ENCODE data around the gene BMP5.

The BMP5 gene

GRCh38 chr6:55746473-55746872 is 128.9 kb downstream of the BMP5 start (continued):
- TF ChIP-seq TSHZ2 (CRISPR knock-in tag; IDR thresholded peaks at IDR 0.05) (no peak), ZNF8 (CRISPR knock-in tag; IDR thresholded peaks at IDR 0.05) (no peak)

- no peak for TF ChIP-seq OSR1 (CRISPR knock-in tag; IDR thresholded peaks at IDR 0.05)
- TF ChIP-seq ZNF8 (CRISPR knock-in tag; IDR thresholded peaks at IDR 0.05), result no peak
- no peak for TF ChIP-seq ZC3H10 (CRISPR knock-in tag; IDR thresholded peaks at IDR 0.05)
- TF ChIP-seq SNAI2 (CRISPR knock-in tag; IDR thresholded peaks at IDR 0.05), result no peak
- TF ChIP-seq PPARA (CRISPR knock-in tag; IDR thresholded peaks at IDR 0.05; ENCODE audit: borderline replicate concordance), result no peak
- TF ChIP-seq ESRRG (CRISPR knock-in tag; IDR thresholded peaks at IDR 0.05), result no peak
- ATAC-seq, result no peak
These were observed 141.1 kb downstream of the BMP5 start for GRCh38 chr6:55734256-55734655.

GRCh38 chr6:55729665-55730064 is 145.7 kb downstream of the BMP5 start:
- no peak for TF ChIP-seq ZFP30 (CRISPR knock-in tag; IDR thresholded peaks at IDR 0.05)
- no peak for TF ChIP-seq GLIS3 (CRISPR knock-in tag; IDR thresholded peaks at IDR 0.05)
- no peak for TF ChIP-seq CREB5 (CRISPR knock-in tag; IDR thresholded peaks at IDR 0.05; ENCODE audit: low read depth)
- TF ChIP-seq ZNF70 (CRISPR knock-in tag; IDR thresholded peaks at IDR 0.05), result no peak
- TF ChIP-seq ZFP3 (CRISPR knock-in tag; IDR thresholded peaks at IDR 0.05), result no peak
- no peak for TF ChIP-seq PATZ1 (CRISPR knock-in tag; IDR thresholded peaks at IDR 0.05; ENCODE audit: borderline replicate concordance)
- no peak for ATAC-seq

- TF ChIP-seq POU6F1 (CRISPR knock-in tag; IDR thresholded peaks at IDR 0.05; ENCODE audit: borderline replicate concordance, low read depth), result no peak
- no peak for TF ChIP-seq ZNF8 (CRISPR knock-in tag; IDR thresholded peaks at IDR 0.05)
- no peak for TF ChIP-seq ISL1 (CRISPR knock-in tag; IDR thresholded peaks at IDR 0.05)
- TF ChIP-seq OSR1 (CRISPR knock-in tag; IDR thresholded peaks at IDR 0.05), result no peak
- no peak for TF ChIP-seq ESRRG (CRISPR knock-in tag; IDR thresholded peaks at IDR 0.05)
- TF ChIP-seq BACH2 (CRISPR knock-in tag; IDR thresholded peaks at IDR 0.05; ENCODE audit: borderline replicate concordance), result no peak
- TF ChIP-seq CSRNP3 (CRISPR knock-in tag; IDR thresholded peaks at IDR 0.05), result no peak
- TF ChIP-seq PATZ1 (CRISPR knock-in tag; IDR thresholded peaks at IDR 0.05; ENCODE audit: borderline replicate concordance), result no peak
- TF ChIP-seq SNAI2 (CRISPR knock-in tag; IDR thresholded peaks at IDR 0.05), result no peak
- TF ChIP-seq TSHZ2 (CRISPR knock-in tag; IDR thresholded peaks at IDR 0.05), result no peak
- TF ChIP-seq ZNF70 (CRISPR knock-in tag; IDR thresholded peaks at IDR 0.05), result no peak
- TF ChIP-seq TCF4 (CRISPR knock-in tag; IDR thresholded peaks at IDR 0.05; ENCODE audit: borderline replicate concordance), result no peak
- no peak for TF ChIP-seq ZFP3 (CRISPR knock-in tag; IDR thresholded peaks at IDR 0.05)
- no peak for TF ChIP-seq TOX (CRISPR knock-in tag; IDR thresholded peaks at IDR 0.05; ENCODE audit: borderline replicate concordance)
- ATAC-seq, result no peak
These were observed 149.2 kb downstream of the BMP5 start for GRCh38 chr6:55726144-55726543.

All from SK-N-SH treated with all-trans-retinoic acid at 6 μM for 48 hours (cell line).